ENCODE data around the gene CSNK1G1.
"Not testable (repeated sequence)": the region's sequence is repeated elsewhere in the genome, so short reads cannot be mapped to it uniquely, and the experiment has no call there.

The CSNK1G1 gene

DNA sequence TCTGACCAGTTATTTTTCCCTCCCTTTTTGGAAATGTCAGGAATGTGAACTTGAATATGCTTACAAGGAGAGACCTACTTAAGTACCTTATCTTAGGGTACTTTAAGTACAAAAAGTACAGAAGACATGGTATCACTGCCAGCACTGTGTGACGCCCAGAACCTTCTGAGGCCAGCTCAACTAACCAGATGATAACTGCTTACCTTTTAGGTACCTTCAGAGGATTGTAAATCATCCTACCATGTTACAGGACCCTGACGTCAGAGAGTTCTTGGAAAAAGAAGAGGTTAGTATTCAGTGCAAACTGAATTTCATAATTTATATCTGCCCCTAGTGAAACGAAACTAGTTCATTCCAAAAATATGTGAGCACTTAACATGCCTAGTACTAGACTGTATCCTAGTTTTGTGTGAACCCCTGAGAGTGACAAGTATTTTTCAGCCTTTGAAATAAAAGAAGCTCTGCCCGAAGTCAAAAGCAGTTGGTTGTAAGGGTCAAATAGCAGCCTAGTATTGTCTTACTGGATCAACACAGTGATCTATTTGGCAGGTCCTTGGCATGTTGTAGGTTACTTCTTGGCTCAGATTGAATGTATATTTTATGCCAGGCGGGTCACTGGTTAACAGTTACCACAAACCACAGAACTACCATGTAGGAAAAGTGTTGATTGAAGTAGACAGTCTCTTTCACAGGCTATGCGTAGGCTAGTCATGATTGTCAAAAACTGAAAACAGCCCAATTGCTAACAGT, 228.3 kb downstream of the CSNK1G1 start:
- no peak for DNase-seq

- DNase-seq: no peak
These were observed 230.0 kb downstream of the CSNK1G1 start for GRCh38 chr15:64125978-64126377.

DNA sequence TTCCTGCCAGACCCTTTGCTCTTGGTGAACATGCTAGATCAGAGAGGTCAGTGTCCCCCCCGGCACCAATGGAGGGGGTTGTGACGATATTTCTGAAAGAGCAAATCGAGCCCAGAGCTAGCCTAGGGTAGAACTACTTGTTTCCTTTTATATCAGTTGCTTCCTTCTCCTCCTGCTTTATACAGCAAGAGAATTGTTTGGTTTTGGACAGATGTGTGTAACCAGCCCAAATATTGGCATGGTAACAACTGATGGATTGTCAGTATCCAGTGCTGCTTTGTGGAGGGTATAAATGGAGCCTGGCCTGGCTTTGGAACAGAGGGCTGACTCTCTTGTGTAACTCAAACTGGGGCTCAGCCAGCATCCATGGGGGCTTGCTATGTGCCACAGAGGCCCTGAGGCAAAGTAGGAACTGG, 233.0 kb downstream of the CSNK1G1 start:
- DNase-seq: no peak

DNA sequence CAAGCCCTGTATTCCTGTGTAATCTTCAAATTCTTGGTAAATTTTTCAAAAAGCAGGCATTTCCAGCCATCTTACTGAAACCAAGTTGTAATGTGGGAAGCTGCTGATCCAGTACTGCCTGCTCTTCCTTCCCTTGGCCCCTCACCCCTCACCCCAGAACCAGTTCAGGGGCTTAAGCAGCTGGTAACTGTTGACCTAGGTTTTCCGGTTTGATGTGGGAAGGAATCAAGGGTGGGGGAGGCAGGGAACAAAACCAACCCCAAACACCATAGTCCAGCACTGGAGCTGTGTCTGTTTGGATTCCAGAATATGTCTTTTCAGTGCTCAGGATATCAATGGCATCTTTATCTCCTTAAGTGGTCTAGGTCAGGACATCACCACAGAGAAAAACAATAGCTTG, 233.5 kb downstream of the CSNK1G1 start:
- DNase-seq: no peak

GRCh38 chr15:64121614-64122013, 234.4 kb downstream of the CSNK1G1 start:
- DNase-seq: no peak

GRCh38 chr15:64120322-64120721, 235.7 kb downstream of the CSNK1G1 start:
- not testable (repeated sequence) for DNase-seq

DNA sequence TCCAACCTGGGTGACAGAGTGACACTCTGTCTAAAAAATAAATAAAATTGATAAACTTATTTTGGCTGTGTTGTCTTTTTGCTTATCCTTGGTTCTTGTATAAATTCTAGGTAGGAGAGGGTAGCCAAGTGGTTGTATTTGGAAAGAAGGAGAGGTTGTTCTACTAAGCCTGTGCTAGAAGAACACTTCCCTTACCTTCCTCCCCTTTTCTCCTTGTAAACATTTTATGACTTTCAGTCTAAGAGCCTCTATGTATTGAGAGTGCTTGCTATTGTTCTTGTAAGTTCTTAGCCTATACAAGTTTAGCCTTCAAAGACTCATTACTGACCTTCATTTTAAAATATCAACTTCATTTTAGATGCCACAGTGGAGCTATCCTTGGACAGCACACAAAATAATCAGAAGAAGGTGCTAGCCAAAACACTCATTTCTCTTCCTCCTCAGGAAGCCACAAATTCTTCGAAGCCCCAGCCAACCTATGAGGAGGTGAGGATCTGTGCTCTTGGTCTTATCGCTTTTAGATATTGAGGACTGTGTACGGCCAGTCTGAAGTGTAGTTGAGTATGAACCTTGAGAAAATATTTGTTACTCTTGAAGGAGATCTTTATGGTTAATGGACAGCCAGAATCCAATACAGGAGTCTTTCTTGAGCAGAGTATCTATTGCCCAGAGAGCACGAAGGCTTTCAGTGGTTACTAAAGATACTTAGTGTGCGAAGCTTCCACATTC, 238.1 kb downstream of the CSNK1G1 start:
- DNase-seq: no peak

All from activated gamma-delta T cell (primary cell).